Nephron progenitor cell (in vitro differentiated cells): ENCODE results near the gene ATP11A.

Experiments
- DNase-seq: peaks from one replicate; pipeline ENCODE4 v3.0.0; 2021
- H3K27ac Mint-ChIP-seq: 2 replicates; pipeline ENCODE4 v1.8.0; 2021; ENCODE audit warnings: mild to moderate bottlenecking, moderate library complexity, mixed read lengths
- H3K27me3 Mint-ChIP-seq: 2 replicates; pipeline ENCODE4 v1.8.0; 2021; ENCODE audit warnings: mild to moderate bottlenecking, low read depth, mixed read lengths; ENCODE audit not compliant: poor library complexity
- H3K36me3 Mint-ChIP-seq: 2 replicates; pipeline ENCODE4 v1.8.0; 2021; ENCODE audit warnings: low read depth, mixed read lengths
- H3K4me1 Mint-ChIP-seq: 2 replicates; pipeline ENCODE4 v1.8.0; 2021; ENCODE audit warnings: mixed read lengths
- H3K4me3 Mint-ChIP-seq: 2 replicates; pipeline ENCODE4 v1.8.0; 2021; ENCODE audit warnings: mild to moderate bottlenecking, moderate library complexity, mixed read lengths
- H3K9me3 Mint-ChIP-seq: 2 replicates; pipeline ENCODE4 v1.8.0; 2021; ENCODE audit warnings: mild to moderate bottlenecking, moderate library complexity, mixed read lengths
- CTCF ChIP-seq: fragments of 200-600 bp; sonication (generic); IDR thresholded peaks from 2 replicates; pipeline ENCODE4 v1.5.0; 2021; ENCODE audit warnings: antibody characterized with exemption

Gene ATP11A

GRCh38 chr13:112727581-112727980 is 37.7 kb downstream of the ATP11A start:
- no peaks in the 10 kb centered on the region for H3K9me3 Mint-ChIP-seq
- no peak for TF ChIP-seq CTCF
- peaks cover 82% of the 10 kb centered on the region for H3K4me1 Mint-ChIP-seq
- H3K27ac Mint-ChIP-seq, result no peak overlapping the region
- H3K36me3 Mint-ChIP-seq, result no peaks in the 10 kb centered on the region
- peaks cover 3% of the 10 kb centered on the region for H3K27me3 Mint-ChIP-seq
- no peak for DNase-seq
- no peak overlapping the region for H3K4me3 Mint-ChIP-seq

GRCh38 chr13:112728375-112729126 is 38.7 kb downstream of the ATP11A start:
- no peak for TF ChIP-seq CTCF
- no peak for DNase-seq
- H3K4me1 Mint-ChIP-seq, result peaks cover 80% of the 10 kb centered on the region
- no peaks in the 10 kb centered on the region for H3K9me3 Mint-ChIP-seq
- H3K4me3 Mint-ChIP-seq, result no peak overlapping the region
- H3K27ac Mint-ChIP-seq, result peak overlapping the region; percentile 92
- H3K27me3 Mint-ChIP-seq, result peaks cover 3% of the 10 kb centered on the region
- H3K36me3 Mint-ChIP-seq, result no peaks in the 10 kb centered on the region

GRCh38 chr13:112729408-112729807 is 39.6 kb downstream of the ATP11A start:
- Mint-ChIP-seq H3K4me1 (peaks cover 80% of the 10 kb centered on the region), H3K27ac (peak overlapping the region; percentile 92)
- DNase-seq, result no peak

GRCh38 chr13:112730157-112730671 is 40.4 kb downstream of the ATP11A start:
- H3K4me1 Mint-ChIP-seq, result peaks cover 79% of the 10 kb centered on the region
- H3K4me3 Mint-ChIP-seq, result no peak overlapping the region
- no peaks in the 10 kb centered on the region for H3K9me3 Mint-ChIP-seq
- peak overlapping the region; percentile 42 for H3K27ac Mint-ChIP-seq
- TF ChIP-seq CTCF, result no peak
- no peaks in the 10 kb centered on the region for H3K36me3 Mint-ChIP-seq
- peaks cover 8% of the 10 kb centered on the region for H3K27me3 Mint-ChIP-seq
- no peak for DNase-seq

More at GRCh38 chr13:112729408-112729807, 39.6 kb downstream of the ATP11A start:
- peaks cover 5% of the 10 kb centered on the region for H3K27me3 Mint-ChIP-seq
- TF ChIP-seq CTCF, result no peak
- H3K9me3 Mint-ChIP-seq, result no peaks in the 10 kb centered on the region
- H3K36me3 Mint-ChIP-seq, result no peaks in the 10 kb centered on the region
- no peak overlapping the region for H3K4me3 Mint-ChIP-seq

GRCh38 chr13:112731667-112732616 is 42.1 kb downstream of the ATP11A start:
- Mint-ChIP-seq H3K4me3 (no peak overlapping the region), H3K9me3 (no peaks in the 10 kb centered on the region), H3K36me3 (peaks cover 3% of the 10 kb centered on the region), H3K27ac (peak overlapping the region; percentile 66), H3K27me3 (peaks cover 5% of the 10 kb centered on the region), H3K4me1 (peaks cover 65% of the 10 kb centered on the region)
- no peak for DNase-seq
- no peak for TF ChIP-seq CTCF
